ENCODE results near the gene JPH4.

The JPH4 gene

GRCh38 chr14:23561873-23562821, 16.4 kb downstream of the JPH4 start:
- no peak for DNase-seq (ENCODE audit: extremely low spot score)
- TF ChIP-seq CTCF (IDR thresholded peaks at IDR 0.05; ENCODE audit: control extremely low read depth, extremely low read depth, low read depth, missing control alignments): no peak
- ChIA-PET POLR2A (no interaction called here), CTCF (interaction anchor here (0.8 to 15.7 kb wide), 23 partner anchors 8 to 391 kb away, joined by 3 to 497 read pairs (median 7); partner anchors contain the start of genes DHRS4 and PABPN1)

- no peak for DNase-seq (ENCODE audit: extremely low spot score)
- ChIA-PET CTCF (interaction anchor here (1.1 to 15.7 kb wide), 14 partner anchors 9 to 440 kb away, joined by 3 to 497 read pairs (median 10); partner anchors contain the start of gene DHRS4), POLR2A (no interaction called here)
- no peak for TF ChIP-seq CTCF (IDR thresholded peaks at IDR 0.05; ENCODE audit: control extremely low read depth, extremely low read depth, low read depth, missing control alignments)
These were observed 17.3 kb downstream of the JPH4 start for GRCh38 chr14:23561259-23561658.

- no peak for TF ChIP-seq CTCF (IDR thresholded peaks at IDR 0.05; ENCODE audit: control extremely low read depth, extremely low read depth, low read depth, missing control alignments)
- no peak for DNase-seq (ENCODE audit: extremely low spot score)
- ChIA-PET CTCF (interaction anchor here (0.6 to 15.7 kb wide), 37 partner anchors 9 to 763 kb away, joined by 3 to 497 read pairs (median 5); partner anchors contain the start of genes PABPN1 and ZFHX2), POLR2A (interaction anchor here (1.0 to 1.1 kb wide), 2 partner anchors 9 to 82 kb away, joined by 3 read pairs; no protein-coding TSS in a partner anchor)
These were observed 18.6 kb downstream of the JPH4 start for GRCh38 chr14:23559926-23560520.

GRCh38 chr14:23559010-23559925, 19.3 kb downstream of the JPH4 start:
- DNase-seq (ENCODE audit: extremely low spot score): peak; percentile 62
- POLR2A ChIA-PET: interaction anchor here (0.6 to 1.0 kb wide), 2 partner anchors 10 to 244 kb away, joined by 3 to 4 read pairs; no protein-coding TSS in a partner anchor
- CTCF ChIA-PET: interaction anchor here (0.6 to 15.7 kb wide), 38 partner anchors 7 to 764 kb away, joined by 3 to 497 read pairs (median 5); partner anchors contain the start of genes AP1G2, PABPN1 and ZFHX2
- peak; percentile 83 for TF ChIP-seq CTCF (IDR thresholded peaks at IDR 0.05; ENCODE audit: control extremely low read depth, extremely low read depth, low read depth, missing control alignments)

GRCh38 chr14:23558346-23559009, 20.1 kb downstream of the JPH4 start:
- POLR2A ChIA-PET: interaction anchor here (0.6 kb wide), 1 partner anchor 243 kb away, joined by 4 read pairs; no protein-coding TSS in a partner anchor
- no peak for DNase-seq (ENCODE audit: extremely low spot score)
- no peak for TF ChIP-seq CTCF (IDR thresholded peaks at IDR 0.05; ENCODE audit: control extremely low read depth, extremely low read depth, low read depth, missing control alignments)
- CTCF ChIA-PET: interaction anchor here (1.0 to 15.7 kb wide), 20 partner anchors 7 to 765 kb away, joined by 3 to 497 read pairs (median 5); partner anchors contain the start of genes AP1G2 and ZFHX2

All from GM10248 (cell line).